Stimulated activated naive CD8-positive, alpha-beta T cell treated with anti-CD3 and anti-CD28 coated beads, Interleukin-15, Interleukin-2, amounts not matched to agents 100 U/mL and 50 U/mL, for 24 hours (primary cell): ENCODE measurements around the gene STIP1.

Experiments
- ATAC-seq: fragments of 150-1000 bp; cut with Tn5 transposase; one replicate; pipeline ENCODE4 v1.10.0; 2021
- DNase-seq: peaks from one replicate; pipeline ENCODE4 v3.0.0; 2021

The STIP1 gene

GRCh38 chr11:64223001-64223651, 37.2 kb downstream of the STIP1 start:
- no peak for DNase-seq
- no peak for ATAC-seq

GRCh38 chr11:64224151-64224890, 38.4 kb downstream of the STIP1 start:
- no peak for ATAC-seq

DNA sequence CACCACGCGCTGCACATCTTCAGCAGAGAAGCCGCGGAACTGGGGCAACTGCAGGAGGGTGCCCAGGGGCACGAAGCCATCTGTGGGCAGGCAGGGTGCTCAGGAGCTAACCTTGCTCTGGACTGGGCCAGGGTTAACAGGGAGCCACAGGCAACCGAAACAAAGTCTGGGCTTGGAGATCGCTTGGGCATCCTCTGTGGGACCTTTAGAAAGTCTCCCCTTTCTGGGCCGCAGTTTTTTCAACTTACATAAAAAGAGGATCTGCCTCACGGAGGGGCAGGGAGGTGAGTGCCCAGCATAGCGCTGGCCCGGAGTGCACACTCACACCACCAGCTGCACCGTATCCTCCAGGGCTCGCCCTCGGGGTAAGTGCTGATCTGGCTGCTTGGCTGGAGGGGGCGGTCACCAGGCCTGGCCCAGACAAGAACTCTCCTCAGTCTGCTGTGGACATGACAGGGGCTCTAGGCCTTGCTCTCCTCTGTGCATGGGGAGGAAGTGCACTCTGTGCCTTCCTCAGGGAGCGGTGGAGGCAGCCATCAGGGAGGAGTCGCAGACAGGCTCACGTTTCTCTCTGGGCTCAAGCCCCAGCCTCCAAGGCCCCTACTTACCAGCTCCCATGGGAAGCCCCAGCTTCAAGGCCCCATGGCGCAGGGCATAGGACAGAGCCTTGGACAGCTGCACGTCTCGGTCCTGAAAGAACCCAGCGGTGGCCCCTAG, 39.1 kb downstream of the STIP1 start:
- DNase-seq = no peak
- ATAC-seq = no peak

More at GRCh38 chr11:64224151-64224890, 38.4 kb downstream of the STIP1 start:
- no peak for DNase-seq

DNA sequence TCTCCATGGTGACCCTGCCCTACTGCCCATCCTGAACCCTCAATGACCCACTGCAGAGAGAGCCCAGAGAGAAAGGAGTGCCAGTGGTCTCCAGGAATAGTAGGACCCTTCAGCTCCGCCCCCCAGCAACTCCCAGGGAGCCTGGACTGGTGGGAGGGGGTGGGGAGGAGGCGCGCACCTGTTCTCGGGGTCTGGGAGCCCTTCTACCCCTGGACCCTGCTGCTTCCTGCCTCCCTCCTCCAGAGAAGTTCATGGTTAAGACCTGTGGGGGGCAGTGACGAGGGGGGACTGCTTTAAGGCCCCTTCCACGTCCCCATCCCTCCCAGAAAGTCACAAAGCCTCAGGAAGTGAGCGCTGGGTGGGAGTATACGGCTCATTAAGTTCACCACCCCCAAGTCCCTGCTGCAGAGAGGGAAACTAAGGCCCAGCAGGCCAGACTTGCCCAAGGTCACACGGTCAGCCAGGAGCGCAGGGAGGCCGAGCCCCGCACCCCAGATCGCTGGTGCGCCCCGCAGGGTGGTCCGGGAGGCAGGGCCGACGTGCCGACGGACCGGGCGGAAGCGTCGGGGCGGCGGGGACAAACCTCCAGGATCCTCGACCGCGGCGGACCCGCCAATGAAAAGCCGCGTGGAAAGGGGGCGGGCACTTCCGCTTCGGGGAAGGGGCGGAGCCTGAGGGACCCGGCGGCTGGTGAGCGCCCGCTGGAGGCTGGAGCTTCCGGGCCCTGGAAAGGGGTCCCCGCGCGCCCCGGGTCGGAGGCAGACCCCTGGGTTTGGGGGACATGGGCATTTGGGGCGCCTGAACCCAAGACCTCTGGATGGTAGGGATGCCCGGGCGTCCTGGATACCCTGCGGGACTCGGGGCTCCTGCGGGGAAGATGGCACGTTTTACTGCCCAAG, 39.9 kb downstream of the STIP1 start, which contains the start of the genes NUDT22 and TRPT1:
TSS of gene NUDT22 (plus strand) at position 667 of the 899 bp plus-strand sequence. CDS start 379 bp downstream, outside the sequence.
TSS of gene TRPT1 (minus strand) at position 579 of the 899 bp plus-strand sequence. CDS start at position 253, 326 bp downstream.
- ATAC-seq (peak; percentile 76), DNase-seq (peak; percentile 97)

- DNase-seq (peak; percentile 77), ATAC-seq (peak; percentile 61)
Observed at GRCh38 chr11:64226507-64227051, 40.6 kb downstream of the STIP1 start.

DNA sequence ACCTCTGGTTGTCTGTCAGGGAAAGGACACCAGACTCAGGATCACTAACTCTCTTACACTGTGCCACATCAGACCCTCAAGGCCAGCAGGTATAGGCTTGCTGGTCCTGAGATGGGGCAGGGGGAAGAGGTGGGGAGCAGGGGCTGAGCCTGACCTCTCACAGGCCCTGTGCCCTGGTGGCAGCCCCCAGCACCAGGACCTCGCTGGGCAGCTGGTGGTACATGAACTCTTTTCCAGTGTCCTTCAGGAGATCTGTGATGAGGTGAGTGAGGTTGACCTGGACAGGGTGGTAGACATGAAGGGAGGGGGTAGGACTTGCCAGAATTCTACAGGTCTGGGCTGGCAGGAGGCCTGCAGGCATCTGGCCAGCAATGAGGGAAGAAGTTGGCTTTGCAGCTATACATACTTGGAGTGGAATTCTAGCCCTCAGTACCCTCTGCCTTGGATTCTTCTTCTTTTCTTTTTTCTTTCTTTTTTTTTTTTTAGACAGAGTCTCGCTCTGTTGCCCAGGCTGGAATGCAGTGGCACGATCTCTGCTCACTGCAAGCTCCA, 41.5 kb downstream of the STIP1 start:
- ATAC-seq (no peak), DNase-seq (no peak)

GRCh38 chr11:64229090-64229743, 43.2 kb downstream of the STIP1 start:
- DNase-seq (no peak), ATAC-seq (no peak)

DNA sequence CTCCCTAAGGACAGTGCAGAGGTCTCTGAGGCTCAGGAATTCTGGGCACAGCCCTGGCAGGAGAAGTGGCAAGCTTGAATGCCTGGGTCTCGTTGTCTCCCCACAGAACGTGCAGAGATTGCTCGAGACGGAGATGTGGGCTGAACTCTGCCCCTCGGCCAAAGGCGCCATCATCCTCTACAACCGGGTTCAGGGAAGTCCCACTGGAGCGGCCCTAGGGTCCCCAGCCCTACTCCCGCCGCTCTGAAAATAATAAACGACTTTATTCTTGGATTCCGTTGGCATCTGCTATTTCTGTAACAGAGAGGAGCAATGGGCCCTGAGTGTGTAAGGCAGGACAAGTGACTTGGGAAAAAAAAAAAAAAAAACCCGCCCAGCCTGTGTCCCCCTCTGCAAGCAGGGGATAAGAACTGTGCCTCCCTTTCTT, 43.8 kb downstream of the STIP1 start:
- DNase-seq = no peak
- no peak for ATAC-seq

DNA sequence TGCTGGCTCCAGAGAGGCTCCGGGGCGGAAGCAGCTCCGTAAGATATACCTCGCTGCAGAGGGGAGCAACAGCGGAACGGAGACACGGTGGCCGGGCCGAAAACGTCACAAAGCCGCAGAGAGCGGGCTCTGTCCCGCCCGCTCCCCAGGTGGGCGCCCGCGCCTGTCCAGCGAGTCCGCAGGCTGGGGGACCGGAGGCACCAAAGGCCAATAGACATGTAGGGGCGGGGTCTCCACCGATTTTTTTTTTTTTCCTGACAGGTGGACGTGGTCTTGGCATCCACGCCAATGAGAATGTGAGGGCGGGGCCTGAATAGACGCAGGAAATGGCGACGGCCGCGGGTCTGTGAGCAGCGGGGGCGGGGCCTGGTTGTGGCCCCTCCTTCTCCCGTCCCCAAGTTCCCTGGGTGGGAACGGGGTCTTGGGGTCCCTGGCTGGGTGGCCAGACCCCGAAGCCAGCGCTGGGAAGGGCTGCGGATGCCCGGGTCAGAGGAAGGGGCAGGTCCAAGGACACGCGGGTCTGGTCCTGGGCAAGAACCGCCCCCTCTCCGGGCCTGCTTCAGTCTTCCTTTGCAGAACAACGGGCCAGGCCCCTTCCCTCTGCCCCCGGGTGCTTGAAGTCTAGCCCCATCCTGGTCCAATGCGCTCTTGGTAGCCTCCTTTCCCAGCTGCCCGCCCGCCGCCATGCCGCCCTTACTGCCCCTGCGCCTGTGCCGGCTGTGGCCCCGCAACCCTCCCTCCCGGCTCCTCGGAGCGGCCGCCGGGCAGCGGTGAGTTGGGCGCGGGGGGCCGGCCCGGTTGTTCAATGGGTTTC, 44.4 kb downstream of the STIP1 start, which contains the start of gene DNAJC4:
TSS of gene DNAJC4 (plus strand) at position 378 of the 814 bp plus-strand sequence. CDS start at position 685, 307 bp downstream.
- DNase-seq (peak; percentile 92), ATAC-seq (peak; percentile 45)

- DNase-seq = no peak
- ATAC-seq = no peak
Observed at GRCh38 chr11:64230985-64231365, 45.0 kb downstream of the STIP1 start.

- no peak for DNase-seq
- no peak for ATAC-seq
Observed at GRCh38 chr11:64231546-64231945, 45.6 kb downstream of the STIP1 start.

DNA sequence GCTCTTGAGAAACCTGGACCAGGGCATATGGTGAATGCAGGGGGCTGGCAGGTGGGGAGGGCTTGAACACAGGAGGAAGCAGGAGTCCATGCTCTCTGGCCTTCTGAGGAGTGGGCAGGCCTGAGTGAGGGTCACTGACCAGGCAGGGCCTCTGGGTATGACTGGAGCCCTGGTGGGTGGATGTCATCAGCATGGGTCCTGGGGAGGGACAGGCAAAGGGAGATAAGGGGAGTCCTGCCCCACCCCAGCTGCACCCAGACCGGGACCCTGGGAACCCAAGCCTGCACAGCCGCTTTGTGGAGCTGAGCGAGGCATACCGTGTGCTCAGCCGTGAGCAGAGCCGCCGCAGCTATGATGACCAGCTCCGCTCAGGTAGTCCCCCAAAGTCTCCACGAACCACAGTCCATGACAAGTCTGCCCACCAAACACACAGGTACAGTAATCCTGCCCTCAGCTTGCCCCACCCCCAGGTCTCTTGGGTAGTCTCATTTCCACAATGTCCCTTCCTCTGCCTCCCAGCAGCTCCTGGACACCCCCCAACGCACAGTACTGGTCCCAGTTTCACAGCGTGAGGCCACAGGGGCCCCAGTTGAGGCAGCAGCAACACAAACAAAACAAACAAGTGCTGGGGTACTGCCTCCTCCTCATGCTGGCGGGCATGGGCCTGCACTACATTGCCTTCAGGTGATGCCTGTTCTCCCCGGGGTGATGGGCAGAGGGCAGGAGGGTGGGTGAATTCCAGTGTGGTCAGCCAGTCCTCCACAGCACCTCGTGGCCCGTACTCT, 46.4 kb downstream of the STIP1 start:
- ATAC-seq (no peak), DNase-seq (no peak)

DNA sequence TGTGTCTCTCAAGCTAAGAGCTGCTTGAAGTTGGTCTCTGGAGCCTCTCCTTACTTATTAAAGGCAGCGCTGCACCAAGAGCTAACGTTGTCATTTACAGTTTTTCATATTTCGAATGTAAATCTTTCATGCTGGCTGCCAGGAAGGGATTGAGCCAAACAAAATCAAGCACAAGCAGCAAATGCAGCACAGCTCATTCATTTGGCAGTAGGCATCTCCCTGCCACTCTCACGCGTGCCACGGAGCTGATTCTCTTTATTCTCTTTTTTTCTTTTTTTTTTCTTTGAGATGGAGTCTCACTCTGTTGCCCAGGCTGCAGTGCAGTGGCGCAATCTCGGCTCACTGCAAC, 47.0 kb downstream of the STIP1 start:
- no peak for ATAC-seq
- DNase-seq = no peak

DNA sequence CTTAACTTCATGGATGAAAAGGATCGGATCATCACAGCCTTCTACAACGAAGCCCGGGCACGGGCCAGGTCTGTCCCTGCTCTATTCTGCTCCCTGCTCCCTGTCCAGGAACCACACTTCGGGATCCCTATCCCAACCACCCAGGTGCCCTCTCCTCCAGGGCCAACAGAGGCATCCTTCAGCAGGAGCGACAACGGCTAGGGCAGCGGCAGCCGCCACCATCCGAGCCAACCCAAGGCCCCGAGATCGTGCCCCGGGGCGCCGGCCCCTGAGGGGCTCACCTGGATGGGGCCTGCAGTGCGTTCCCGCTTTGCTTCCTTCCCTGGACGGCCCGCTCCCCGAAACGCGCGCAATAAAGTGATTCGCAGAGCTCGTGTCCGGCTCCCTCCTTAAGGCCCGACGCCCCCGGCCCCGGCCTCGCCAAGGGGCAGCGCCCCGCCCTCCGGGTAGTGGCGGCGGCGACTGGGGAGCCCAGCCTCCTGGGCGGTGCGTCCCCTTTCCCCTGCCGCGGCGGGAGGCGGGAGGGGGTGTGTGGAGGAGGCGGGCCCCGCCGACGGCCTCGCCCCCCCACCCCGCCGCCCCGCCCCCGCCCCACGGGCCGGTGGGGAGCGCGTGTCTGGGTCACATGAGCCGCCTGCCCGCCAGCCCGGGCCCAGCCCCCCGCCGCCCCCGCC, 48.1 kb downstream of the STIP1 start, which contains the start of gene VEGFB:
TSS of gene VEGFB (plus strand) at position 672 of the 674 bp plus-strand sequence. CDS start 250 bp downstream, outside the sequence.
- ATAC-seq (peak; percentile 49), DNase-seq (peak; percentile 78)

GRCh38 chr11:64234647-64235379, 48.8 kb downstream of the STIP1 start:
- peak; percentile 56 for ATAC-seq
- peak; percentile 67 for DNase-seq

- no peak for ATAC-seq
- no peak for DNase-seq
Observed at GRCh38 chr11:64235437-64236161, 49.6 kb downstream of the STIP1 start.
